BJ (cell line): ENCODE measurements around the gene DYNLRB1. TPM values are rescaled to one million over a fixed set of nuclear protein-coding genes. Genes with fewer than 3 reads are reported as not detected.

Experiments used
- CTCF ChIA-PET: fragments of 350-600 bp; formaldehyde crosslinking; extraction: SDS; loops from one replicate; lab custom pipeline; 2021; ENCODE audit warnings: antibody characterized with exemption, inconsistent platforms; lab: Yijun Ruan, JAX
- POLR2A ChIA-PET: fragments of 300-600 bp; sonication (Branson Sonifier 250); formaldehyde crosslinking; extraction: SDS; loops from one replicate; lab custom pipeline; 2021; ENCODE audit warnings: antibody characterized with exemption; lab: Charles Lee
- DNase-seq: peaks from one replicate; pipeline ENCODE4 v3.0.0-alpha.2; 2011; ENCODE audit warnings: low read depth
- H3K27me3 ChIP-seq: 2 replicates; pipeline ENCODE4 v1.6.0; 2011; ENCODE audit warnings: low read length; ENCODE audit not compliant: control insufficient read depth, insufficient read depth
- H3K36me3 ChIP-seq: 2 replicates; pipeline ENCODE4 v1.5.1; 2011; ENCODE audit warnings: low read length; ENCODE audit not compliant: control insufficient read depth, insufficient read depth
- H3K4me3 ChIP-seq: 2 replicates; pipeline ENCODE4 v1.5.1; 2011; ENCODE audit warnings: low read depth, mild to moderate bottlenecking, control low read depth, low read length
- CTCF ChIP-seq: IDR thresholded peaks from 2 replicates; pipeline ENCODE4 v1.5.1; 2011; ENCODE audit warnings: low read depth, mild to moderate bottlenecking, control low read depth, inconsistent platforms, low read length, moderate library complexity; ENCODE audit not compliant: insufficient read depth
- polyA plus RNA-seq: library from polyadenylated mRNA; depleted of rRNA; stranded (reverse); fragments of >200 nt; gene quantifications from 2 replicates; pipeline ENCODE4 v1.2.3, GENCODE V29; 2011

DYNLRB1 gene
- polyA plus RNA-seq, 1 experiment = 310 TPM

GRCh38 chr20:34500823-34501222 lies 15.4 kb upstream of the DYNLRB1 start:
- CTCF ChIA-PET = no interaction called here
- H3K4me3 ChIP-seq = no peak overlapping the region
- H3K36me3 ChIP-seq = peaks cover 2% of the 10 kb centered on the region
- TF ChIP-seq CTCF = no peak
- POLR2A ChIA-PET = no interaction called here
- H3K27me3 ChIP-seq = no peaks in the 10 kb centered on the region
- no peak for DNase-seq

- Histone ChIP-seq H3K36me3 (peaks cover 6% of the 10 kb centered on the region), H3K4me3 (no peak overlapping the region), H3K27me3 (no peaks in the 10 kb centered on the region)
- ChIA-PET POLR2A (no interaction called here), CTCF (interaction anchor here (1.3 to 1.6 kb wide), 2 partner anchors 9 to 194 kb away, joined by 5 to 9 read pairs; partner anchors contain the start of gene DYNLRB1)
- no peak for DNase-seq
- no peak for TF ChIP-seq CTCF
These were observed 9.7 kb upstream of the DYNLRB1 start for GRCh38 chr20:34506480-34506879.

- POLR2A ChIA-PET = no interaction called here
- no peak for DNase-seq
- Histone ChIP-seq H3K27me3 (no peaks in the 10 kb centered on the region), H3K36me3 (peaks cover 7% of the 10 kb centered on the region), H3K4me3 (no peak overlapping the region)
- TF ChIP-seq CTCF = no peak
- CTCF ChIA-PET = no interaction called here
These were observed 8.4 kb upstream of the DYNLRB1 start for GRCh38 chr20:34507702-34508413.

GRCh38 chr20:34510575-34510974 lies 5.6 kb upstream of the DYNLRB1 start:
- ChIA-PET CTCF (no interaction called here), POLR2A (no interaction called here)
- peaks cover 4% of the 10 kb centered on the region for H3K36me3 ChIP-seq
- no peak for TF ChIP-seq CTCF
- H3K4me3 ChIP-seq = no peak overlapping the region
- no peak for DNase-seq
- H3K27me3 ChIP-seq = no peaks in the 10 kb centered on the region

- ChIA-PET POLR2A (no interaction called here), CTCF (interaction anchor here (0.8 to 9.3 kb wide), 2 partner anchors 11 to 199 kb away, joined by 3 to 63 read pairs; no protein-coding TSS in a partner anchor)
- no peak for DNase-seq
- Histone ChIP-seq H3K27me3 (no peaks in the 10 kb centered on the region), H3K4me3 (no peak overlapping the region), H3K36me3 (peaks cover 4% of the 10 kb centered on the region)
- no peak for TF ChIP-seq CTCF
These were observed 4.3 kb upstream of the DYNLRB1 start for GRCh38 chr20:34511891-34512265.
